22Rv1 (cell line): ENCODE measurements around the gene PDE2A.

Source experiments
- ZFX ChIP-seq: fragments of 450-650 bp; IDR thresholded peaks from 2 replicates; pipeline ENCODE4 v1.6.1; 2017; ENCODE audit warnings: antibody characterized with exemption, borderline replicate concordance
- TF ChIP-seq, protein P1 (sequence below): fragments of 450-650 bp; IDR thresholded peaks from 2 replicates; pipeline ENCODE4 v1.5.1; 2017; ENCODE audit warnings: mild to moderate bottlenecking

DNA sequence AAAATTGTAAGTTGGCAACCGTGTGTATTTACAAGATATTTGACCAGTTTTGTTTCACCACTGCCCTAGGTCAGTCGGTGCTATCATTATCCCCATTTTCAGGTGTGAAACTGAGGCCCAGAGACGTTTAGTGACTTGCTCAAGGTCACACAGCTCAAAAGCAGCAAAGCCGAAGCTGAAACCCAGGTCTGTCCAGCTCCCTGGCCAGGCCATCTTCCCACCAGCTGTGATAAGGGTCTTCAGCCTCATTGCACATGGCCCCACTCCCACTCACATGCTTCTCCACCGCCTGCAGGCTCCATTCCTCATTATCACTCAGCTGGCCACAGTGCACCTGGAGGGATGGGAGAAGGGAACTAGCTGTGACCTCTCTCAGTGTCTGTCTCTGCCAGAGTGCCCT, 83.2 kb downstream of the PDE2A start:
- TF ChIP-seq, protein P1, sequence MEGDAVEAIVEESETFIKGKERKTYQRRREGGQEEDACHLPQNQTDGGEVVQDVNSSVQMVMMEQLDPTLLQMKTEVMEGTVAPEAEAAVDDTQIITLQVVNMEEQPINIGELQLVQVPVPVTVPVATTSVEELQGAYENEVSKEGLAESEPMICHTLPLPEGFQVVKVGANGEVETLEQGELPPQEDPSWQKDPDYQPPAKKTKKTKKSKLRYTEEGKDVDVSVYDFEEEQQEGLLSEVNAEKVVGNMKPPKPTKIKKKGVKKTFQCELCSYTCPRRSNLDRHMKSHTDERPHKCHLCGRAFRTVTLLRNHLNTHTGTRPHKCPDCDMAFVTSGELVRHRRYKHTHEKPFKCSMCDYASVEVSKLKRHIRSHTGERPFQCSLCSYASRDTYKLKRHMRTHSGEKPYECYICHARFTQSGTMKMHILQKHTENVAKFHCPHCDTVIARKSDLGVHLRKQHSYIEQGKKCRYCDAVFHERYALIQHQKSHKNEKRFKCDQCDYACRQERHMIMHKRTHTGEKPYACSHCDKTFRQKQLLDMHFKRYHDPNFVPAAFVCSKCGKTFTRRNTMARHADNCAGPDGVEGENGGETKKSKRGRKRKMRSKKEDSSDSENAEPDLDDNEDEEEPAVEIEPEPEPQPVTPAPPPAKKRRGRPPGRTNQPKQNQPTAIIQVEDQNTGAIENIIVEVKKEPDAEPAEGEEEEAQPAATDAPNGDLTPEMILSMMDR = no peak
- TF ChIP-seq ZFX = no peak
